RWPE1 (cell line): Measurements from ENCODE around the gene SLC25A21.

Experiments
- CTCF ChIA-PET: fragments of 350-600 bp; sonication (Branson Sonifier 250); formaldehyde crosslinking; extraction: SDS; loops from one replicate; lab custom pipeline; 2021; lab: Yijun Ruan, JAX
- POLR2A ChIA-PET: fragments of 400-600 bp; formaldehyde crosslinking; extraction: SDS; loops from one replicate; lab custom pipeline; 2020; ENCODE audit warnings: antibody characterized with exemption; ENCODE audit not compliant: low non-redundant PET; lab: Yijun Ruan, JAX
- DNase-seq: peaks from one replicate; pipeline ENCODE4 v3.0.0; 2012; ENCODE audit warnings: low spot score
- H3K27ac ChIP-seq: fragments of 450-650 bp; 2 replicates; pipeline ENCODE4 v1.5.1; 2017
- CTCF ChIP-seq: fragments of 450-650 bp; conservative IDR thresholded peaks from 2 replicates; pipeline ENCODE4 v1.5.1; 2017; ENCODE audit warnings: low read depth, mild to moderate bottlenecking

SLC25A21 gene

DNA sequence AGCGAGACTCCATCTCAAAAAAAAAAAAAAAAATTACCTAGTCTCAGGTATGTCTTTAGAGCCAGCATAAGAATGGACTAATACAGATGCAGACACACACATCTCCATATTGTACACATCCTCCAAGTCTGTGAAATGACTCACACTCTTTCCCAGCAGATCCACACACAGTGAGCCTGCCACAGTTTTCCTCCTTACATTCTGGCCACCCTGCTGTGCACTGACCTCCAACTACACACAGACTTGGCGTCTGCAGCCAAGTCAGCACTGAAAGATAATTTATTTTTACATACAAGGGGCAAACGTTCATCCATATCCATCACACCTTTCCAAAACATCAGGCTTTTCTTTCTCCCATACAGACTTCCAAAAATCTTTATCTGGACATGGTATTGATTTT, 115.9 kb downstream of the SLC25A21 start:
- CTCF ChIA-PET, result no interaction called here
- POLR2A ChIA-PET, result no interaction called here
- no peak overlapping the region for H3K27ac ChIP-seq
- DNase-seq, result no peak
- no peak for TF ChIP-seq CTCF

- H3K27ac ChIP-seq, result no peak overlapping the region
- ChIA-PET CTCF (no interaction called here), POLR2A (no interaction called here)
- TF ChIP-seq CTCF, result no peak
- DNase-seq, result no peak
Measured at GRCh38 chr14:37054869-37055268, 117.5 kb downstream of the SLC25A21 start.

DNA sequence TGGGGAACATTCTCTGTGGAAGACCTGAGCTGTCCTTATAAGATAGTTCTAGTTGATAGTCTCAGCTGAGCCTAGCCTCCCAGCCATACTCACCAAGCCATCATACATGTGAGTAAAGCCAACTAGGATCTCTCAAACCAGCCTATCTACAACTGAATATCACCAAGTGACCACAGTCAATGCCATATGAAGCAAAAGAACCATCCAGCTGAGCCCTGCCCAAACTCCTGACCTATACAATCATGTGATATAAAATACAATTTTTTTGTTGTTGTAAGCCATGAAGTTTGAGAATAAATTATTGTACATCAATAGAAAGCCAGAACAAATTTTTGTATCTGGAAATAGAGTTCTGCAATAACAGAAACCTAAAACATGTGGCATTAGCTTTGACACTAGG, 118.3 kb downstream of the SLC25A21 start:
- no peak for DNase-seq
- ChIA-PET POLR2A (no interaction called here), CTCF (no interaction called here)
- H3K27ac ChIP-seq, result no peak overlapping the region
- no peak for TF ChIP-seq CTCF

DNA sequence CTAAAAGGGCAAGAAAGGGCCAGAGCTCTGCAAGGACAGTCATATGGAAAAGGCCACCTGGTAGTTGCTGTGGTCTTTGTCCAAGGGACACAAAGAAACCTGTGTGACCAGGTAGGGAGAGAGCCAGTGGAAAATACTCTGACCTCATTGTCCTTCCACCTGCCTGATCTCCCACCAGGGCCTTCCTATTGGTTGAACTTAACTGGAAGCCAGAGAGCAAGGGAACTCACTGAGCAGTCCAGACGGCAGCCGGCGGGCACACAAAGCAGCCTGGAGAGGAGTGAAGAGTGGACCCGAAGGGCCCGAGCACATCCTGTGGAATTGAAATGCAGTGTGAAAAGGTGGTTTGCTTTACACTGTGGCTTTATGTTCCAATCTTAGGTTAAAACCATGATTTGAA, 120.7 kb downstream of the SLC25A21 start:
- DNase-seq, result no peak
- ChIA-PET POLR2A (no interaction called here), CTCF (interaction anchor here (0.6 kb wide), 1 partner anchor 19 kb away, joined by 3 read pairs; no protein-coding TSS in a partner anchor)
- TF ChIP-seq CTCF, result no peak
- H3K27ac ChIP-seq, result no peak overlapping the region

GRCh38 chr14:37051153-37051552, 121.3 kb downstream of the SLC25A21 start:
- POLR2A ChIA-PET, result no interaction called here
- TF ChIP-seq CTCF, result no peak
- no peak for DNase-seq
- H3K27ac ChIP-seq, result no peak overlapping the region
- CTCF ChIA-PET, result interaction anchor here (0.6 kb wide), 1 partner anchor 19 kb away, joined by 3 read pairs; no protein-coding TSS in a partner anchor

DNA sequence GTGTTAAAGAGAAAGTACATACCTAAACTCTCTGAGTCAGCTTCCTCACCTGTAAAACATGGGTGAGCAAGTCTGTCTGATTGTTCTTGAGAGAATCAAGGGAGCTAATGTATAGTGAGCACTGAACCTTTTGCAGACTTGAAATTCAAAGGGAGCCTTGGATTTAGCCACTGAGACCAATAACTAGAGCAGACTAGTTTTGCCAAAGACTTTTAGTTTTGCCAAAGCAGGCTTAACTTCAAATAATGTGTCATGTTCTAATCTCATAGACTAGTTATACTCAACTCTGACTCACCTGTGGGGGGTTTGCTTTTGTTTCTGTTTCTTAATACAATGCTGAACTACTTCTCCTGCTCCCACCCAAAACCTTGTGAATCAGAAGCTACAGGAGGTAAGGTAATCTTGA, 123.7 kb downstream of the SLC25A21 start:
- no peak for TF ChIP-seq CTCF
- DNase-seq, result peak; percentile 73
- CTCF ChIA-PET, result no interaction called here
- H3K27ac ChIP-seq, result no peak overlapping the region
- POLR2A ChIA-PET, result no interaction called here
